Activated T-helper 9 cell treated with anti-CD3 and anti-CD28 coated beads, Interleukin-2, amount 50 U/mL, for 16 hours (primary cell): Measurements from ENCODE around the gene KCNK17.
"Not testable (repeated sequence)": the region's sequence is repeated elsewhere in the genome, so short reads cannot be mapped to it uniquely, and the experiment has no call there.

Source experiments
- DNase-seq: peaks from one replicate; pipeline ENCODE4 v3.0.0-alpha.2; 2020; ENCODE audit warnings: low read depth

Gene KCNK17

DNA sequence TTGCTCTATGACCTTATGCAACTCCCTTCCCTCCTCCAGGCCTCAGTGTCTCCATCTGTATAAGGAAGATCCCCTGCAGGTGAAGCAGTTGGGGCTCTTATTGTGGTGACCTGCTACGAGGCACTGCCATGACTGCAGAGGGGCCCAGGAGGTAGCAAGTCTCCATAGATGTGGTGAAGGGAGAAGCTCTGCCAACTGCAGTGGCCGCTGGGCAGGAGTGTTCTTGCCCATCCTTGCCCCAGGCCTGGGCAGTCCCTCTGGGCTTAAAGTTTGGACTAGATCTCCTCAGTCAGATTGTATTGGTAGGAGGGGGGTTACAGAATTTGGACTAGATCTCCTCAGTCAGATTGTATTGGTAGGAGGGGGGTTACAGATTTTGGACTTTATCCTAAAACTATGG is 12.2 kb downstream of the KCNK17 start:
- DNase-seq: no peak

DNA sequence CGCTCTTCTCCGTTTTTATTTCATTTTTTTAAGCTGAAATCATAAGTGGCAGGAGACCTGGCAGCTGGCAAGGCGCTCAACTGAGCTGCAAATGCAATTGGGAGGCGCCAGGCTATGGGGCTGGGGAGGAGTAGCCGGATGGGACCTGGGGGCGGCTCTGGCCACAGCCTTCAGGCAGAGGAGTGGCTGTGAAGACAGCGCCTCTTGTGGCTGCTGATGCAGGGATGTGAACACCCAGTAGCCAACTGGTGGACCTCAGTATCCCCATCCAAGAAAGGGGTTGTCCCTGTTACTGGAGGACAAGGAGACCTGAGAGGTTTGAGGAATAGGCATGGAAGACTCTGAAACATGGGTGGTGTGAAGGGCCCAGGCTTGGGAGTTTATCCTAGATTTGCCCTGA is 12.6 kb downstream of the KCNK17 start:
- no peak for DNase-seq

GRCh38 chr6:39300739-39301138 is 13.5 kb downstream of the KCNK17 start:
- DNase-seq: no peak

- no peak for DNase-seq
Measured at GRCh38 chr6:39298061-39298460, 16.2 kb downstream of the KCNK17 start.

- no peak for DNase-seq
Measured at GRCh38 chr6:39296745-39297640, 17.2 kb downstream of the KCNK17 start.

- DNase-seq: no peak
Measured at GRCh38 chr6:39295611-39296011, 18.6 kb downstream of the KCNK17 start.

DNA sequence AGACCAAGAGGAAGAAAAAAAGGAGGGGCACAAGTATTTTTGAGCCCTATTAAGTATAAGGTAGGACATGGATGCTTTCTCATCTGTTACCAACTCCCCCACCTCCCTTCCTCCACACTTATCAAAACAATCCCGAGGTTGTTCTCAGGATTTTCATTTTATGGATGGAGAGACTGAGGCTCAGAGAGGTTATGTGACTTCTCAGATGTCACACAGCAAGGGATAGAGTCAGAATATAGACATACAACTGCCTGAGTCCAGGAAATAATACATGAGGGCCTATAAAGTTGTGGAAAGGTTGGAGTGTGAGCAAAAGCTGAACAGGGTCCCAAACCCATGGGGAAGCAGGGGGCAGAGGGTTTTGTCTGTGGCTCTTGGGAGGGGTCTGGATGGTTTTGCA is 19.3 kb downstream of the KCNK17 start:
- no peak for DNase-seq

DNA sequence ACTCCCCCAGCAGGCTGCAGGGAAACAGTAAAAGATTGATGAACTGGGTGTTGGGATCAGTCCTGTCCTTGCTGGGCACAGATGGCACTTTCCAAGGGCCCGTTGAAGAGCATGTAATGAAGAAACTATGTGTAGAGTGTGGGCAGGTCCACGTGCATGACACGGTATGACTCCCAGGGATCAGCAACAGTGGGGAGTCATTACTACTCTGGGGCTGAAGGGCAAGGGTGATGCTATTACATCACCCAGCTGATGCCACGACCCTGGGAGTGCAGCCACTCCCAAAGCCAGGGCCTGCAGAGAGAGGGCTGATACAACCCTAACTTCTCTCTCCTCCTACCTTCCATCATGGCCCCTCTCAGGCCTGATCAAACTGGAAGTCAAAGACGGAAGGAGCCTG is 20.1 kb downstream of the KCNK17 start:
- no peak for DNase-seq

GRCh38 chr6:39292637-39293036 is 21.6 kb downstream of the KCNK17 start:
- no peak for DNase-seq

GRCh38 chr6:39289490-39289889 is 24.7 kb downstream of the KCNK17 start:
- DNase-seq: no peak

- DNase-seq: no peak
Measured at GRCh38 chr6:39287601-39288000, 26.6 kb downstream of the KCNK17 start.

DNA sequence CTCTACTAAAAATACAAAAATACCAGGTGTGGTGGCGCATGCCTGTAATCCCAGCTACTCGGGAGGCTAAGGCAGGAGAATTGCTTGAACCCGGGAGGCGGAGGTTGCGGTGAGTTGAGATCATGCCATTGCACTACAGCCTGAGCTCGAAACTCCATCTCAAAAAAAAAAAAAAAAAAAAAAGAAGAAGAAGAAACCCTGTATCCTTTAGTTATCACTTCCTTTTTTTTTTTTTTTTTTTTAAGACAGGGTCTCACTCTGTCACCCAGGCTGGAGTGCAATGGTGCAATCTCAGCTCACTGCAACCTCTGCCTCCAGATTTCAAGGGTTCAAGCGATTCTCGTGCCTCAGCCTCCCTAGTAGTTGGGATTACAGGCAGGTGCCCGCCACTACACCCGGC is 27.6 kb downstream of the KCNK17 start:
- DNase-seq: not testable (repeated sequence)

- DNase-seq: no peak
Measured at GRCh38 chr6:39282774-39283173, 31.4 kb downstream of the KCNK17 start.

- DNase-seq: no peak
Measured at GRCh38 chr6:39281312-39281980, 32.8 kb downstream of the KCNK17 start.

DNA sequence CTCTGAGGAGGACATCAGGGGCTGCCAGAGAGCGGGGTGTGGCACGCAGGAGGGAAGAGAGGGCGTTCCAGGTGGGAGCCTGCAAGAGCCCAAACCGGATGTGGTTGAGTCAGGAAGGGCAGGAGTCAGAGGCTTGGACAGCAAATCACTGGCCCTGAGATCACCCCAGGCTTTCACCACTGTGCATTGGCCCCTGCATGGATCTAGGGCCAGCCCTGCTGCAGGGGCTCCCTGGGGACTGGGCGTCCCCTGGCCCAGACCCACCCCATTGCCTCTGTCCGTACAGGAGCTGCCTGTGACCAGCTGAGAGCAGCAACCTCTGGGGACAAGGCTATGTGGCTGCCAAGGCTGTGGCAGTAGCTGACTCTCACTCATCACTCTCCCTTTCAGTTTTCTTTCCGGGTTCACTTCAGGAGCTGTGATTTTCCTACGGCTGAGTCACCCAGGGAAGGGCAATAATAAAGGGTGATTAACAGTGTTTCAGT is 33.9 kb downstream of the KCNK17 start:
- DNase-seq: no peak

DNA sequence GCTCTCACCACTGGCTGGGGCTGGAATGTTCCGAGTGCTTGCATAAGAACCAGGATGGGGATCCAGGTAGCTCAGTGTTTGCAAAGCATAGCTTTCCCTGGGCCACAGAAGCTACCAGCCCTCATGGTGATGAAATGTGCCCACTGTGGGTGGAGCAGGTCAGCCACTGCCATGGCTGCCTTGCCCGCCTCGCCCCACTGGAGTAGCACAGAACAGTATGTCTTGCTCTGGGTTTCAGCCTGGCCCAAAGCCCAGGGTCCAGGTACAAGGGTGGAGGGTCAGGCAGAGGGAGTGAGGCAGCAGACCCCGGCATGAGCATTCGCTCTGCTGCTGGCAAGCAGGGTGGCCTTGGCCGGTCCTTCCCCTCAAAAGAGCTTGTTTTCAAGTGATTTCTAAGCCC is 34.7 kb downstream of the KCNK17 start:
- no peak for DNase-seq

DNA sequence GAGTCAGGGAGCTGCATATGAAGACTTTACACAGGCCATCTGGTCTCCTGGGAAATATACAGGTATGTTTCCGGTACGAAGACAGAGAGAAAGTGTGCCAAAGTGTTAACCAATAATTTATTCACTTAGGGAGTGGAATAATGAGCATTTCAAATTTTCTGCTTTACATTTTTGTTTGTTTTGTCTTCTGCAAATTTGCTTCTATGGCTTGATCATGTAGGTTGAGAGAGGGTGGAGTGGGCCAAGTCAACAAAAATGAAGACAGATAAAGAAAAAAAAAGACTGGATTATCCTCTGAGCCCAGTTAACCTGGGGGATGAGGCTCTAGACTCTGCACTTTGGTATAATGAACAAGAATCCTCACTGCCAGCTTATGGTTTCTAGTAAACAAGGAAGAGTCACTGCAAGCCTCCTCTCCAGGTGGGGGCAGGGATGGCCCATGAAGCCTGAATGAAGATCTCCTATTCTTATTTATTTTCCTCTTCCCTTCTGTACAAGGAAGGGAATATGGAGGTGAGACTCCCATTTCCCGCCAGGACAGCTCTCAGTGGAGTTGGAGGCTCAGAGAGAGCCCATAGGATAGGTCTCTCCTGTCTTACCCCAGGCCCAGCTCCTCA is 37.7 kb downstream of the KCNK17 start:
- DNase-seq: no peak

DNA sequence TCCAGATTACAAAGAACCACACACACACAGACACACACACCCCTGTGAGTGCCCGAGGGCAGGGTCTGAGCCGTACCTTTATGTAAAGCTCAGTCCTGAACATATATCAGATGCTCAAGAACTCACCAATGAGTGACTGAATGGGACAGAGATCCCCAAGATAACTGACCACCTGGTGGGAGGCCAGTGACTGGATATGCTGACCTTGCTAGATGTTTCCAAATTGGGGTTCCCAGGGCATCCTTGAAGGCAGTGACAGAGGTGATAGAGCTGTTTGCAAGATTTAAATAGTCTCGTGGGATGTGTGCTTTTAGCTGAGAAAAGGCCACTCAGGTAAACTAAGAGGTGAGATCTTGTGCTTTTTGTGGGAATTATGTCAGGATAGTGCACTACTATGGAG is 39.3 kb downstream of the KCNK17 start:
- no peak for DNase-seq

DNA sequence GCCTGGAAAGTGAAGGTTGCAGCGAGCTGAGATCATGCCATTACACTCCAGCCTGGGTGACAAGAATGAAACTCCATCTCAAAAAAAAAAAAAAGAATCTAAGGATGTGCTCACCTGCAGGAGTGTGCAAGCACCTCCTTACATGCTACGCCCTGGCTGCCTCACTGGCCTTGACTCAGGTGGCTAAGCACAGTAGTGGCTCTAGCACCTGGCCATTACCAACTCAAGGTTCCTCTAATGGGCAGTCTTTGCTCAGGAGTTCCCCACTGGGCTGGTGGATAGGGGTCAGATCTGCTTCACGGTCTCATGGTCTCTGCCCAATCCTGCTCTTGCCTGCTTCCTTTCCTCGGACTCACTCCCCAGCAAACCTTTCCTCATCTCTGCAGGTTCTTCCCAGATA is 39.7 kb downstream of the KCNK17 start:
- no peak for DNase-seq

DNA sequence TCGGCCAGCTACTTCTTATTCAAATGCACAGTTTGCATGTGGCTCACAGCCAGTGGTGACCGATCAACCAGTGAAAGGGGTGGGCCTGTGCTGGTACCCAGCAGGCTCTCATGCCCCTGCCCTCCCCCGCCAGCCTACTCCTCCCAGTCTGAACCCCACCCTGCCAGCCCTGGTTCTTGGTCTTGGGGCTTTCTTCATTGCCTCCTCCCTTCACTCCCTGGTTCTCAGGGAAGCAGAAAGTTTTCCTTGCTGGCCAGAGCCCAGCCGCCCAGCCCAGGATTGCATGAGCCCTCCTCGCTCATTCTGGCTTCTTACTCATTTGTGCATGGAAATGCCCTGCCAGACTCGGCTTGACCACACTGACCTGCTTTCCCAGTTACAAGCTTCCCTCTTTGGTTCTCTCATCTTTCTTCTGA is 40.8 kb downstream of the KCNK17 start:
- no peak for DNase-seq

DNA sequence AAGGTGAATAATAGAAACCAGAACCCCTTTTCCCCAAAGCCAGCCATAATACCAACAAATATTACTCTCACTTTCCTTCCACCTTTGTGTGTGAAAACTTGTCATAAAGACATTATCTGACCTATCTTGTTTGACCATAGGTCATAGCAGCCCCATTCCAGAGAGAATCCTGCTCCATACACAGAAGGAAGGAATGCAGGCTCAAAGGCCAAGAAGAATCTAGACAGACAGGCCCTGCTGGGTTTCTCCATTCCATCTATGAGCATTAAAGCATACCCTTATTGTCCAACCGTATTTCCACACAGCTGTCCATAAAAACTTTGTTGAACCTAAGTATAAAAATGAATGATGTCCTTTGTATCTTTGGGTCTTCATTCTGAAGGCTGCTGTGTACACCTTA is 44.3 kb downstream of the KCNK17 start:
- DNase-seq: no peak

GRCh38 chr6:39268721-39269120 is 45.5 kb downstream of the KCNK17 start:
- DNase-seq: no peak

DNA sequence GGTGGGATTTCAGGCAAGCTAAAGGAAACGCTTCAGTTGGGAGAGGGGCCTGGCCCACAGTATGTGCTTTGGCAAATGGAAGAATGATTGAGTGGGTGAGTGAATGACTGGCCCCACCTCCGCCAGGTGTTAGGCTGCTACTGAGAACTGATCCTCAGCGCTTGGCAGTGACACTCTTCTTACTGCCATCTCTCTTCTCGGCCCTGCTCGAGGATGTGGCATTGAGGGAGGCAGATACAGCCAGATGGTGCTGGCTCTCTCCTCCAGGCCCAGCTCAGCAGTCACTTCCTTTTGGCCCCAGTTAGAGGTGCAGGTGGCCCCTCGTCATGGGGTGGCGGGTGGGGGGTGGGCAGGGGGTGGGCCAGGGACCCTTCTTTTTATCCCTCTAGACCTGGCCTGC is 46.0 kb downstream of the KCNK17 start:
- DNase-seq: no peak
